Upper lobe of right lung (tissue), 1 donor: ENCODE results near the gene MIA2. TPM values are rescaled to one million over a fixed set of nuclear protein-coding genes. Genes with fewer than 3 reads are reported as not detected.
"Not testable (repeated sequence)": the region's sequence is repeated elsewhere in the genome, so short reads cannot be mapped to it uniquely, and the experiment has no call there.

ENCODE experiments used
- ATAC-seq: fragments of 200-7000 bp; cut with Tn5 transposase; one replicate; pipeline ENCODE4 v1.9.1; 2020; ENCODE audit warnings: mild to moderate bottlenecking, moderate library complexity
- DNase-seq: peaks from one replicate; pipeline ENCODE4 v3.0.0-alpha.2; 2020
- H3K27ac ChIP-seq: fragments of 200-600 bp; one replicate; pipeline ENCODE4 v1.8.0; 2022
- H3K27me3 ChIP-seq: fragments of 200-600 bp; one replicate; pipeline ENCODE4 v1.8.0; 2022; ENCODE audit warnings: mild to moderate bottlenecking
- H3K36me3 ChIP-seq: fragments of 200-600 bp; one replicate; pipeline ENCODE4 v1.8.0; 2022
- H3K4me1 ChIP-seq: fragments of 200-600 bp; one replicate; pipeline ENCODE4 v1.8.0; 2022
- H3K4me3 ChIP-seq: fragments of 200-600 bp; one replicate; pipeline ENCODE4 v1.8.0; 2022; ENCODE audit warnings: mild to moderate bottlenecking
- H3K9me3 ChIP-seq: fragments of 200-600 bp; one replicate; pipeline ENCODE4 v1.8.0; 2022
- intact Hi-C: fragments of 100-400 bp; cut with DNase I; formaldehyde crosslinking; loops from one replicate; pipeline ENCODE4 v1.11.0; 2022
- total RNA-seq: library from RNA; stranded (reverse); fragmentation: NEBNext Ultra II Directional; extraction: Animal tissue kit (Norgen Biotek cat#: 25700); gene quantifications from one replicate; pipeline ENCODE4 v1.2.1, GENCODE V29; 2021
- TF ChIP-seq, protein P1 (sequence below): fragments of 200-600 bp; IDR thresholded peaks from one replicate; pipeline ENCODE4 v1.8.0; 2022; ENCODE audit warnings: antibody characterized with exemption
- donor health status: DM: no; HTN: yes; CAD: no; lungs with severe emphysema.

Gene MIA2
- total RNA-seq, 1 donor from 2014 or later = 33.8 TPM

DNA sequence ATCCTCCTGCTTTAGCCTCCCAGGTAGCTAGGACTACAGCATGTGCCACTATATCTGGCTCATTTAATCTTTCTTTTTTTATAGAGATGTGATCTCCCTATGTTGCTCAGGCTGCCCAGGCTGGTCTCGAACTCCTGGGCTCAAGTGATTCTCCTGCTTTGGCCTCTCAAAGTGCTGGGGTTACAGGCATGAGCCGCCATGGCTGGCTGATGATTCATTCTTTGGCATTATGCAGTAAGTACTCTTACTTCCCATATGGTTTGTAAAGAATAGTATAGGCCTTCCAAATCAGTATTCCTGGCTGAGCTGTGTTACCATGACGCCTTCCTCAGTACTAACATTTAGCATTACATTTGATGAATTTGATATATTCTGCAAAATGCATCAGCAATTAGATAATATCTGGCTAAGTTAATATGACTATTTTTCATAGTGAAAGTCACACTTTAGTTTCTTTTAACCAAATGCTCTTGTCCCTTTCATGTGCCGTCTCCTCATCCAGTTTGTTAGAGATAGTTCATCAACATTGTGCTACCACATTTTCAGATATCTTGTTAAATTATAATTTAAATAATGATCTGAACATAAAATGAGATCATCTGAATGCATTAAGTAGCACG lies 3.2 kb upstream of the MIA2 start:
- intact Hi-C loops = no loop called here

DNA sequence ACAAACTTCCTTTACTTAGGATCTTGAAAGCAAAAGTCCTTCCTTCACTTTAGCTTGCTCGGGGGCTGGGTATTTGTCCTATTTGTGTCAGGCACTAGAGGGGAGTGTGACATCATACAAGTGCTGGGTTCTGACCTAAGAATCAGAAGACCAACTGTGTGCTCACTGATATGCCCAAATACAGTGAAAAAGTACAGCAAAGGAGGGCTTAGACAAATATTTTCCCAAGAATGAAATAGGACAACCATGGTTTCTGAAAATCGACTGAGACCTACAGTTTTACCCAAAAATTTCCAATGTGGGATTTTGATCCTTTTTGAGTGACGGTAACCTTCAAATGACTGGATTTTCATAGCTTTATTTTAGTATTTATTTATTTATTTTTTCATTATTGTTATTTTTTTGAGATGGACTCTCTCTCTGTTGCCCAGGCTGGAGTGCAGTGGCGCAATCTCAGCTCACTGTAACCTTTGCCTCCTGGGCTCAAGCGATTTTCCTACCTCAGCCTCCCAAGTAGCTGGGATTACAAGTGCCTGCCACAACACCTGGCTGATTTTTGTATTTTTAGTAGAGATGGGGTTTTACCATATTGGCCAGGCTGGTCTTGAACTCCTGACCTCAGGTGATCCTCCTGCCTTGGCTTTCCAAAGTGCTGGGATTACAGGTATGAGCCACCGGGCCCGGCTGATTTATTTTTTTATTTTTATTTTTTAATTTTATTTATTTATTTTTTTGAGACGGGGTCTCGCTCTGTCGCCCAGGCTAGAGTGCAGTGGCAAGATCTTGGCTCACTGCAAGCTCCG lies 1.8 kb upstream of the MIA2 start:
- H3K9me3 ChIP-seq, H3K4me3 ChIP-seq, H3K27ac ChIP-seq, intact Hi-C loops, DNase-seq, H3K36me3 ChIP-seq, H3K4me1 ChIP-seq, H3K27me3 ChIP-seq: not testable (repeated sequence)
- peak; percentile 73 for ATAC-seq
- TF ChIP-seq, protein P1, sequence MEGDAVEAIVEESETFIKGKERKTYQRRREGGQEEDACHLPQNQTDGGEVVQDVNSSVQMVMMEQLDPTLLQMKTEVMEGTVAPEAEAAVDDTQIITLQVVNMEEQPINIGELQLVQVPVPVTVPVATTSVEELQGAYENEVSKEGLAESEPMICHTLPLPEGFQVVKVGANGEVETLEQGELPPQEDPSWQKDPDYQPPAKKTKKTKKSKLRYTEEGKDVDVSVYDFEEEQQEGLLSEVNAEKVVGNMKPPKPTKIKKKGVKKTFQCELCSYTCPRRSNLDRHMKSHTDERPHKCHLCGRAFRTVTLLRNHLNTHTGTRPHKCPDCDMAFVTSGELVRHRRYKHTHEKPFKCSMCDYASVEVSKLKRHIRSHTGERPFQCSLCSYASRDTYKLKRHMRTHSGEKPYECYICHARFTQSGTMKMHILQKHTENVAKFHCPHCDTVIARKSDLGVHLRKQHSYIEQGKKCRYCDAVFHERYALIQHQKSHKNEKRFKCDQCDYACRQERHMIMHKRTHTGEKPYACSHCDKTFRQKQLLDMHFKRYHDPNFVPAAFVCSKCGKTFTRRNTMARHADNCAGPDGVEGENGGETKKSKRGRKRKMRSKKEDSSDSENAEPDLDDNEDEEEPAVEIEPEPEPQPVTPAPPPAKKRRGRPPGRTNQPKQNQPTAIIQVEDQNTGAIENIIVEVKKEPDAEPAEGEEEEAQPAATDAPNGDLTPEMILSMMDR = peak; percentile 31

More for the DNA sequence above, 3.2 kb upstream of the MIA2 start:
- Histone ChIP-seq H3K4me3 (no peak overlapping the region), H3K27ac (no peak overlapping the region), H3K27me3 (no peaks in the 10 kb centered on the region), H3K36me3 (no peaks in the 10 kb centered on the region), H3K4me1 (no peaks in the 10 kb centered on the region), H3K9me3 (no peaks in the 10 kb centered on the region)
- ATAC-seq = no peak
- DNase-seq = no peak
- TF ChIP-seq, protein P1 = no peak

DNA sequence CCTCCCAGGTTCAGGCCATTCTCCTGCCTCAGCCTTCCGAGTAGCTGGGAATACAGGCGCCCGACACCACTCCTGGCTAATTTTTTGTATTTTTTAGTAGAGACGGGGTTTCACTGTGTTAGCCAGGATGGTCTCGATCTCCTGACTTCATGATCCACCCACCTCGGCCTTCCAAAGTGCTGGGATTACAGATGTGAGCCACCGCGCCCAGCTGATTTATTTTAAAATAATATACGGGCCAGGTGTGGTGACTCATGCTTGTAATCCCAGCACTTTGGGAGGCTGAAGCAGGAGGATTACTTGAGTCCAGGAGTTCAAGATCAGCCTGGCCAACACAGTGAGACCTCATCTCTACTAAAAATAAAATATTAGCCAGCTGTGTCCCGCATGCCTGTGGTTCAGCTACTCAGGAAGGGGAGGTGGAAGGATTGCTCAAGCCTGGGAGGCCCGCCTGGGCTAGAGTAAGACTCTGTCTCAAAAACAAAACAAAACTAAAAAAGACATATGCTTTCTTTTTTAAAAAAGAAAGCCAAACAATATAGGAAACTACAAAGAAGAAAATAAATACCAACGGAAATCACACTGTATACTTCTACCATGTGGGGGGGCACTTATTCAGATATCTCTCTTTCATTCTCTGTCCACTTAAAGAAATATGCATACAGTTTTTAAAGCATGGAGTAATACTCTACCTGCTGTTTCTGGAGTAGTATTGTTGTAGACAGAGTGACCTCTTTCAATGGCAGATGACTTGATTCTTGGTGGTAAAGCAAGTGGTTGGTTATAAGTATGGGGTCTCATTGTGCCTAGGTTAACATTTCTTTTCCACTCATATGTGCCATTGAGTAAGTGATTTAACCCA lies 930 bp upstream of the MIA2 start:
- Histone ChIP-seq H3K36me3 (no peaks in the 10 kb centered on the region), H3K9me3 (no peaks in the 10 kb centered on the region), H3K4me1 (no peaks in the 10 kb centered on the region), H3K27me3 (no peaks in the 10 kb centered on the region), H3K4me3 (no peak overlapping the region), H3K27ac (no peak overlapping the region)
- TF ChIP-seq, protein P1 = no peak
- intact Hi-C loops = no loop called here
- ATAC-seq (peak; percentile 85), DNase-seq (peak; percentile 67)

DNA sequence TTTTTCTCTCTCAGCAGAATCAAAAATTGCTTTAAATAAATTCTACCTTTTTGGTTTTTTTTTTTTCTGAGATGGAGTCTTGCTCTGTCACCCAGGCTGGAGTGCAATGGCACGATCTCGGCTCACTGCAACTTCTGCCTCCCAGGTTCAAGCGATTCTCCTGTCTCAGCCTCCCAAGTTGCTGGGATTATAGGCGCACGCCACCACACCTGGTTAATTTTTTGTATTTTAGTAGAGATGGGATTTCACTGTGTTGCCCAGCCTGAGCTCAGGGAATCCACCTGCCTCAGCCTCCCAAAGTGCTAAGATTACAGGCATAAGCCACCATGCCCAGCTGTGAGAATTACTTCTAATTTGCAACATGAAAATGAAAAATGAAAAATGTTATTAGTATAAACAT lies 1.3 kb downstream of the MIA2 start:
- H3K27ac ChIP-seq, DNase-seq, H3K36me3 ChIP-seq, intact Hi-C loops, ATAC-seq, H3K27me3 ChIP-seq, H3K4me1 ChIP-seq, H3K9me3 ChIP-seq: not testable (repeated sequence)
- H3K4me3 ChIP-seq = peak overlapping the region; percentile 28

DNA sequence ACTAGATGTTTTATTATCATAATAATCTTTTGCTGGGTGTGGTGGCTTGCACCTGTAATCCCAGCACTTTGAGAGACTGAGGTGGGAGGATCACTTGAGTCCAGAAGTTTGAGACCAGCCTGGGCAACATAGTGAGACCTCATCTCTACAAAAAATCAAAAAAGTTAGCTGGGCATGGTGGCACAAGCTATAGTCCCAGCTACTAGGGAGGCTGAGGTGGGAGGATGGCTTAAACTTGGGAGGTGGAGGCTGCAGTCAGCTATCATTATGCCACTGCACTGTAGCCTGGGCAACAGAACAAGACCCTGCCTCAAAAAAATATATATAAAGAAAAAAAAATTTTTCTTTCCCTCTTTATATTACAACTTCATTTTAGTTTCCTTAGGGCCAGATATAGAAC lies 1.8 kb downstream of the MIA2 start:
- H3K4me3 ChIP-seq, intact Hi-C loops, DNase-seq: not testable (repeated sequence)

DNA sequence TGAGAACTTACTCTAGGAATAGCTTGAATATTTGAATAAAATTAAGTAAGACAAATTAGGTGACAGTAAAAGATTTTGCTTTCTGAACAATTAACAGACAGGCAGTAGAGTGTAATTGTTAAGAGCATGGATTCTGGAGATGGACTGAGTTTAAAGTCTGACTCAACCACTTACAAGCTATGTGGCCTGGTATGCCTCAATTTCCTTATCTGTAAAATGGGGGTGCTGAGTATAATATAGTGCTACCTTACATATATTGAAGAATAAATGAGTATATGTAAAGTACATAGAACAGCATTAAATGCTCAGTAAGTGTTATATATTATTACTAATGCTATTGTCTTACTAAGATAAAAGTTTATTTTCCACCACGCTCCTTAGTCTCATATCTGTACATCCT lies 7.1 kb downstream of the MIA2 start:
- H3K9me3 ChIP-seq = no peaks in the 10 kb centered on the region
- H3K4me3 ChIP-seq = no peak overlapping the region
- no peaks in the 10 kb centered on the region for H3K36me3 ChIP-seq
- no peaks in the 10 kb centered on the region for H3K4me1 ChIP-seq
- TF ChIP-seq, protein P1 = no peak
- no peak for ATAC-seq
- intact Hi-C loops = no loop called here
- DNase-seq = no peak
- H3K27ac ChIP-seq = no peak overlapping the region
- H3K27me3 ChIP-seq = no peaks in the 10 kb centered on the region

More for the DNA sequence above, 1.8 kb downstream of the MIA2 start:
- ATAC-seq, H3K27ac ChIP-seq, H3K9me3 ChIP-seq, H3K36me3 ChIP-seq, H3K4me1 ChIP-seq, H3K27me3 ChIP-seq: not testable (repeated sequence)
